ENCODE results near the gene ADD3. TPM values are rescaled to one million over a fixed set of nuclear protein-coding genes. Genes with fewer than 3 reads are reported as not detected.

Gene ADD3
- total and polyA plus RNA-seq, 2 donors (not counting 3 experiments of a cell fraction or from before 2014, with no cell fraction given), result 14.9 to 55.2 TPM

DNA sequence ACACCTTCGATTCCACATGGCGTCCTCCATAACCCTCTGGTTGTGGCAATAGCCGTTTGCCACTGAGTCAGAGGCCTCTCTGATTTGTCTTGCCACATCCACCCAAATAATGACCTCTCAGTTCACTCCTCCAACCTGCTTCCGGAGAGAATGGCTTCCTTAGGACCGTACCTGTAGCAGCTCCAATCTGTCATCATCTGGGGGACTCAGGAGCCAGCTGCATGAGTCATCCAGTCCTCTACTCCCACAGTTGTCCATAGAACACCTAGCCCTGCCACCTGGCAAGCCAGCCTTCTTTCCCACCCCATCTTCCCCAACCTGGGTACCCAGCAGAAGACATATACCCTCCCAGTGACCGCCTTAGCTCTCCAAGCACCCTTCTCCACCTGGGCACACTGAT lies 135.2 kb downstream of the ADD3 start:
- Histone ChIP-seq H3K4me3 (replicated peaks in 1 of 3; ENCODE audit: insufficient read depth in 1 of 3, low read depth in 1 of 3, low read length in 3 of 3) (no peak overlapping the region), H3K27me3 (ENCODE audit: control insufficient read depth in 2 of 2, insufficient read depth in 2 of 2, low read length in 2 of 2) (peaks cover 11 to 28% of the 10 kb centered on the region in 2 experiments), H3K36me3 (ENCODE audit: control insufficient read depth in 2 of 2, extremely low read depth in 1 of 2, insufficient read depth in 2 of 2, low read length in 2 of 2) (no peaks in the 10 kb centered on the region), H2AFZ (ENCODE audit: low read depth, low read length) (no peak overlapping the region), H3K9me3 (replicated peaks; ENCODE audit: control insufficient read depth, insufficient read depth, low read length) (no peaks in the 10 kb centered on the region), H3K79me2 (ENCODE audit: control insufficient read depth, insufficient read depth, low read length) (no peaks in the 10 kb centered on the region), H3K4me2 (ENCODE audit: insufficient read depth, low read length) (no peak overlapping the region), H3K4me1 (ENCODE audit: control insufficient read depth, extremely low read depth, insufficient read depth, low read length) (peaks cover 14% of the 10 kb centered on the region), H3K9me1 (replicated peaks; ENCODE audit: control insufficient read depth, extremely low read depth, insufficient read depth, low read length) (no peaks in the 10 kb centered on the region), H4K20me1 (replicated peaks; ENCODE audit: control insufficient read depth, extremely low read depth, insufficient read depth, low read length) (no peaks in the 10 kb centered on the region), H3K27ac (ENCODE audit: insufficient read depth, low read depth, low read length) (no peak overlapping the region), H3K9ac (replicated peaks; ENCODE audit: extremely low read depth, insufficient read depth, low read length) (no peak overlapping the region)
- dilution Hi-C loops (cut with MboI; ENCODE audit: extremely low pct_ligation_motif_present, low sequenced_read_pairs) (loop anchor here (25.0 kb wide), 1 partner anchor 144 kb away; no protein-coding TSS in a partner anchor), intact Hi-C loops (cut with micrococcal nuclease) (no loop called here)
- DNase-seq (ENCODE audit: low read depth, low spot score) (no peak), FAIRE-seq (no peak)
- ChIA-PET POLR2A (no interaction called here), CTCF (interaction anchor here (0.5 to 3.1 kb wide), 3 partner anchors 13 to 259 kb away, joined by 3 to 25 read pairs (median 6); no protein-coding TSS in a partner anchor)
- TF ChIP-seq JUN (IDR thresholded peaks at IDR 0.05; ENCODE audit: borderline replicate concordance, insufficient read depth, insufficient read length, low read depth) (no peak), FOS (IDR thresholded peaks at IDR 0.05; ENCODE audit: borderline replicate concordance, insufficient read depth, low read length) (no peak), POLR2AphosphoS5 (IDR thresholded peaks at IDR 0.05; ENCODE audit: insufficient read depth, low read depth, low read length) (no peak), EZH2 (IDR thresholded peaks at IDR 0.05; ENCODE audit: borderline replicate concordance, low read depth, low read length, severe bottlenecking) (no peak), GATA2 (IDR thresholded peaks at IDR 0.05; ENCODE audit: insufficient read depth, insufficient read length, low read depth, low read length) (no peak), MAX (IDR thresholded peaks at IDR 0.05; ENCODE audit: insufficient read depth, insufficient read length) (no peak), MYC (IDR thresholded peaks at IDR 0.05; ENCODE audit: low read depth, low read length) (no peak), POLR2A (IDR thresholded peaks at IDR 0.05; ENCODE audit: low read depth, low read length) (no peak)
- TF ChIP-seq, protein P1, sequence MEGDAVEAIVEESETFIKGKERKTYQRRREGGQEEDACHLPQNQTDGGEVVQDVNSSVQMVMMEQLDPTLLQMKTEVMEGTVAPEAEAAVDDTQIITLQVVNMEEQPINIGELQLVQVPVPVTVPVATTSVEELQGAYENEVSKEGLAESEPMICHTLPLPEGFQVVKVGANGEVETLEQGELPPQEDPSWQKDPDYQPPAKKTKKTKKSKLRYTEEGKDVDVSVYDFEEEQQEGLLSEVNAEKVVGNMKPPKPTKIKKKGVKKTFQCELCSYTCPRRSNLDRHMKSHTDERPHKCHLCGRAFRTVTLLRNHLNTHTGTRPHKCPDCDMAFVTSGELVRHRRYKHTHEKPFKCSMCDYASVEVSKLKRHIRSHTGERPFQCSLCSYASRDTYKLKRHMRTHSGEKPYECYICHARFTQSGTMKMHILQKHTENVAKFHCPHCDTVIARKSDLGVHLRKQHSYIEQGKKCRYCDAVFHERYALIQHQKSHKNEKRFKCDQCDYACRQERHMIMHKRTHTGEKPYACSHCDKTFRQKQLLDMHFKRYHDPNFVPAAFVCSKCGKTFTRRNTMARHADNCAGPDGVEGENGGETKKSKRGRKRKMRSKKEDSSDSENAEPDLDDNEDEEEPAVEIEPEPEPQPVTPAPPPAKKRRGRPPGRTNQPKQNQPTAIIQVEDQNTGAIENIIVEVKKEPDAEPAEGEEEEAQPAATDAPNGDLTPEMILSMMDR (IDR thresholded peaks at IDR 0.05; ENCODE audit: extremely low read depth in 1 of 2, insufficient read depth in 1 of 2, low read depth in 1 of 2, low read length in 2 of 2), result no peak
- BruUV-seq (replicated peaks), result no TSS peak
